SK-N-SH treated with all-trans-retinoic acid at 6 μM for 48 hours (cell line): Measurements from ENCODE around the gene STKLD1.
A peak's percentile ranks its signal among the peaks of the same experiment; 100 is the strongest.
"Not testable (repeated sequence)": the region's sequence is repeated elsewhere in the genome, so short reads cannot be mapped to it uniquely, and the experiment has no call there.

Source experiments
- ATAC-seq: fragments of 200-7000 bp; cut with Tn5 transposase; 3 replicates; pipeline ENCODE4 v1.9.1; 2020; ENCODE audit warnings: mild to moderate bottlenecking, moderate library complexity
- ARNTL ChIP-seq: fragments of 450-650 bp; formaldehyde crosslinking; IDR thresholded peaks from 2 replicates; pipeline ENCODE4 v1.5.0; 2020; ENCODE audit warnings: low read depth, mild to moderate bottlenecking, moderate library complexity, borderline replicate concordance
- BACH2 ChIP-seq: fragments of 250-450 bp; sonication (Bioruptor Pico); IDR thresholded peaks from 2 replicates; pipeline ENCODE4 v1.9.0; 2021; ENCODE audit warnings: mild to moderate bottlenecking, borderline replicate concordance
- CSDC2 ChIP-seq: fragments of 250-450 bp; sonication (Bioruptor Pico); IDR thresholded peaks from 2 replicates; pipeline ENCODE4 v1.5.0; 2020; ENCODE audit warnings: mild to moderate bottlenecking, moderate library complexity
- ESRRG ChIP-seq: fragments of 250-450 bp; sonication (Bioruptor Pico); IDR thresholded peaks from 2 replicates; pipeline ENCODE4 v1.6.1; 2021; ENCODE audit warnings: mild to moderate bottlenecking
- GLIS3 ChIP-seq: fragments of 250-450 bp; sonication (Bioruptor Pico); IDR thresholded peaks from 2 replicates; pipeline ENCODE4 v1.5.0; 2020; ENCODE audit warnings: mild to moderate bottlenecking, moderate library complexity
- ISL1 ChIP-seq: fragments of 250-450 bp; sonication (Bioruptor Pico); IDR thresholded peaks from 2 replicates; pipeline ENCODE4 v2.1.2; 2022; ENCODE audit warnings: mild to moderate bottlenecking, moderate library complexity
- OSR1 ChIP-seq: fragments of 250-450 bp; sonication (Bioruptor Pico); IDR thresholded peaks from 2 replicates; pipeline ENCODE4 v1.8.0; 2022; ENCODE audit warnings: moderate library complexity, mild to moderate bottlenecking, inconsistent platforms
- PATZ1 ChIP-seq: fragments of 250-450 bp; sonication (Bioruptor Pico); IDR thresholded peaks from 2 replicates; pipeline ENCODE4 v1.8.0; 2020; ENCODE audit warnings: mild to moderate bottlenecking, moderate library complexity, borderline replicate concordance
- POU6F1 ChIP-seq: fragments of 250-450 bp; sonication (Bioruptor Pico); IDR thresholded peaks from 2 replicates; pipeline ENCODE4 v1.8.0; 2021; ENCODE audit warnings: low read depth, mild to moderate bottlenecking, moderate library complexity, borderline replicate concordance
- PPARA ChIP-seq: fragments of 250-450 bp; sonication (Bioruptor Pico); IDR thresholded peaks from 2 replicates; pipeline ENCODE4 v1.5.0; 2020; ENCODE audit warnings: mild to moderate bottlenecking, borderline replicate concordance
- RARB ChIP-seq: fragments of 250-450 bp; sonication (Bioruptor Pico); IDR thresholded peaks from 2 replicates; pipeline ENCODE4 v1.8.0; 2021; ENCODE audit warnings: mild to moderate bottlenecking, moderate library complexity
- SNAI2 ChIP-seq: fragments of 250-450 bp; sonication (Bioruptor Pico); IDR thresholded peaks from 2 replicates; pipeline ENCODE4 v1.5.0; 2020; ENCODE audit warnings: mild to moderate bottlenecking, moderate library complexity
- TCF4 ChIP-seq: fragments of 250-450 bp; sonication (Bioruptor Pico); IDR thresholded peaks from 2 replicates; pipeline ENCODE4 v1.8.0; 2021; ENCODE audit warnings: mild to moderate bottlenecking, moderate library complexity, borderline replicate concordance
- TOX ChIP-seq: fragments of 250-450 bp; sonication (Bioruptor Pico); IDR thresholded peaks from 2 replicates; pipeline ENCODE4 v1.8.0; 2021; ENCODE audit warnings: mild to moderate bottlenecking, moderate library complexity, borderline replicate concordance
- ZC3H10 ChIP-seq: fragments of 250-450 bp; sonication (Bioruptor Pico); IDR thresholded peaks from 2 replicates; pipeline ENCODE4 v1.5.1; 2021; ENCODE audit warnings: mild to moderate bottlenecking, moderate library complexity
- ZFP3 ChIP-seq: fragments of 250-450 bp; sonication (Bioruptor Pico); IDR thresholded peaks from 2 replicates; pipeline ENCODE4 v1.5.0; 2020; ENCODE audit warnings: mild to moderate bottlenecking, moderate library complexity
- ZFP30 ChIP-seq: fragments of 450-650 bp; formaldehyde crosslinking; IDR thresholded peaks from 2 replicates; pipeline ENCODE4 v1.5.0; 2022; ENCODE audit warnings: mild to moderate bottlenecking, moderate library complexity
- ZNF565 ChIP-seq: fragments of 450-650 bp; formaldehyde crosslinking; conservative IDR thresholded peaks from 2 replicates; pipeline ENCODE4 v1.5.0; 2020; ENCODE audit warnings: low read depth, mild to moderate bottlenecking, moderate library complexity
- ZNF70 ChIP-seq: fragments of 450-650 bp; formaldehyde crosslinking; IDR thresholded peaks from 2 replicates; pipeline ENCODE4 v1.5.0; 2020; ENCODE audit warnings: mild to moderate bottlenecking, moderate library complexity
- TF ChIP-seq, protein P1 (sequence below): fragments of 250-450 bp; sonication (Bioruptor Pico); IDR thresholded peaks from 2 replicates; pipeline ENCODE4 v1.5.1; 2021; ENCODE audit warnings: mild to moderate bottlenecking, moderate library complexity
- TF ChIP-seq, protein P2 (sequence below): fragments of 250-450 bp; sonication (Bioruptor Pico); IDR thresholded peaks from 2 replicates; pipeline ENCODE4 v1.5.0; 2020; ENCODE audit warnings: mild to moderate bottlenecking, moderate library complexity

Gene STKLD1

DNA sequence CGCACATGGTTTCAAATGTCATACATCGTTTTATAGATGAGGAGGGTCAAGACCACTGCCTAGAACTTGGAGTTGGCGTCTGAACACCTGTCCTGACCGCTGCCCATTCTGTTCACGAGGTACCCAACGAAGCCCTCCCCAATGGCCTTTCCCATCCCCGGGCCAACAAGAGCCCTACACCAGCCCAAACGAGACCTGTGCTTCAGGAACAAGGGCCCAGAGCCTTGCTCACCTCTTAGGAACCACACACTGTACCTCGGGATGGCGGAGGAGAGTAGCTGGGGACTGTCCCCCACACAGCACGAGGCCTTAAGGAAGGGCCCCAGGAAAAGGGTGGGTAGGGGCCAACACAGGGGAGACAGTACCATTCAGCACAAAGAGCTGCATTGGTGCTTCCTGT, 43.2 kb upstream of the STKLD1 start (continued):
- TF ChIP-seq ISL1 (CRISPR knock-in tag) (no peak), ESRRG (CRISPR knock-in tag) (no peak), PATZ1 (CRISPR knock-in tag) (no peak), SNAI2 (no peak), ZFP3 (CRISPR knock-in tag) (no peak), TCF4 (CRISPR knock-in tag) (no peak), GLIS3 (CRISPR knock-in tag) (no peak), OSR1 (CRISPR knock-in tag) (no peak)

DNA sequence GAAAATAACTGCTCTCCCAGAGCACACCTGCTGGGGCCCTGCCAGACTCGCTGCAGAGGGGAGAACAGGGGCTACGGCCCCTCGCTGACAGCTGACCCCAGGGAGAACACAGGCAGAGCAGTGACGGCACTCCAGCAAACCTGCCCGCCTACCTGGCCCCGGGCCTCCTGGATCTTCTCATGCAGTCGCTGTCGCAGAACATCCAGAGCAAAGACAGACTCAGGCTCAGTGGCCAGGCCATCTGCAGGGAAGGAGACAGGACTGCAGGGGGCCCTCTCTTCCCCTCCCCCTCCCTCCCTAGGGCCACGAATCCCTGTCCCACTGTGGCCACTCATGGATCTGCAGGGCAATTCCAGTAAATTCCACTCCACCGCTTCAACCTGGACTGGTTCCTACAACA, 42.6 kb upstream of the STKLD1 start:
- no peak for ATAC-seq
- TF ChIP-seq TCF4 (CRISPR knock-in tag) (no peak), ZFP3 (CRISPR knock-in tag) (no peak), ZFP30 (no peak), PPARA (CRISPR knock-in tag) (no peak), ARNTL (CRISPR knock-in tag) (no peak)
- TF ChIP-seq, protein P1, sequence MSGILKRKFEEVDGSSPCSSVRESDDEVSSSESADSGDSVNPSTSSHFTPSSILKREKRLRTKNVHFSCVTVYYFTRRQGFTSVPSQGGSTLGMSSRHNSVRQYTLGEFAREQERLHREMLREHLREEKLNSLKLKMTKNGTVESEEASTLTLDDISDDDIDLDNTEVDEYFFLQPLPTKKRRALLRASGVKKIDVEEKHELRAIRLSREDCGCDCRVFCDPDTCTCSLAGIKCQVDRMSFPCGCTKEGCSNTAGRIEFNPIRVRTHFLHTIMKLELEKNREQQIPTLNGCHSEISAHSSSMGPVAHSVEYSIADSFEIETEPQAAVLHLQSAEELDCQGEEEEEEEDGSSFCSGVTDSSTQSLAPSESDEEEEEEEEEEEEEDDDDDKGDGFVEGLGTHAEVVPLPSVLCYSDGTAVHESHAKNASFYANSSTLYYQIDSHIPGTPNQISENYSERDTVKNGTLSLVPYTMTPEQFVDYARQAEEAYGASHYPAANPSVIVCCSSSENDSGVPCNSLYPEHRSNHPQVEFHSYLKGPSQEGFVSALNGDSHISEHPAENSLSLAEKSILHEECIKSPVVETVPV (CRISPR knock-in tag), result no peak

GRCh38 chr9:133334161-133334560, 42.0 kb upstream of the STKLD1 start:
- ATAC-seq, result no peak
- TF ChIP-seq PPARA (CRISPR knock-in tag) (no peak), TCF4 (CRISPR knock-in tag) (no peak), ESRRG (CRISPR knock-in tag) (no peak), SNAI2 (no peak), GLIS3 (CRISPR knock-in tag) (no peak), ZFP3 (CRISPR knock-in tag) (no peak), BACH2 (no peak), ISL1 (CRISPR knock-in tag) (no peak), RARB (CRISPR knock-in tag) (no peak), ZFP30 (no peak), ARNTL (CRISPR knock-in tag) (no peak)
- TF ChIP-seq, protein P1 (CRISPR knock-in tag), result no peak

- not testable (repeated sequence) for ATAC-seq
These were observed 41.3 kb upstream of the STKLD1 start for GRCh38 chr9:133334888-133335287.

DNA sequence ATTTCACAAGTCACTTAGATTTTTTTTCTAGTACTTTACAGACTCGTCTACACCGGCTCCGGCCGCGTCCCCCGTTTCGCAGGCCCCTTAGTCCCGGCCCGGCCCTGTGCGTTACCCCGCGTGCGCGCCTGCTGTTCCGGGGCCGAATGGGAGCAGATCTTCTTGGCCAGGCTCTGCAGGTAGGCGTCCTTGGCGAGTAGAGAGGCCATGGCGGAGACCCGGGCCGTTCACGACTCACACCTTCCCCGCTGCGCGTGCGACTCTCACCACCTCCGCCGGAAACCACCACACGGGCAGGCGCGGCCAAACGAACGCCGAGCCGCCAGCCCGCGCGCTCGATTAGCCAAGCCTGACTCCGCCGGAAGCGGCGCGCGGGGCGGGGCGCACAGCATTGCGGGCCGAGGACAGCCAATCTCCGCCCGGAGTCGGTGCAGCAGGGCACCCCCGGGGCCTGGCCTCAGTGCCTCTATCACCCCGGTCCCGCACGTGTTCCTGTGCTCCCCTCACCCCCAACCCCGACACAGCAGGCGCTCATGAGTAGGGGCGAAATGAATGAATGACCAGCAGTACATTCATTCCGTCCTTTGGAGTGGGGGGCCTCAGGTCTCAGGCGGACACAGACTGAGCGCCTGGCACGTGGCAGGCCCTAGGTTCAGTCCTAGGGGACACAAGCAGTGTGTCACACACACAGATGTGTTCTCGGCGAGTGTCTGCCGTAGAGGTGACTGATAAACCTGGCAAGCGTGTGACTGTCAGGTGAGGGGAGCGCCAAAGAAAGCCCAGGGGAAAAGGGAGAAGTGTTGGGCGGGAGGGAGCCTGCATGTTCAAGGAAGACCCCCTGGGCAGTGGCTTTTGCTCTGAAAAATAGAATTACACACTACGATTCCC, 40.0 kb upstream of the STKLD1 start, which contains the start of gene SURF6:
Gene SURF6 (minus strand): TSS at position 265 of the 888 bp plus-strand sequence. CDS start 56 bp downstream, at position 209.
- peak; percentile 96 for ATAC-seq
- TF ChIP-seq TOX (CRISPR knock-in tag), result no peak
- TF ChIP-seq ESRRG (CRISPR knock-in tag), result no peak
- no peak for TF ChIP-seq ARNTL (CRISPR knock-in tag)
- TF ChIP-seq ISL1 (CRISPR knock-in tag), result no peak
- no peak for TF ChIP-seq PPARA (CRISPR knock-in tag)
- TF ChIP-seq SNAI2, result no peak
- no peak for TF ChIP-seq GLIS3 (CRISPR knock-in tag)
- no peak for TF ChIP-seq ZNF565 (CRISPR knock-in tag)
- TF ChIP-seq POU6F1, result no peak
- no peak for TF ChIP-seq ZNF70 (CRISPR knock-in tag)
- no peak for TF ChIP-seq ZFP30
- no peak for TF ChIP-seq PATZ1 (CRISPR knock-in tag)
- TF ChIP-seq ZC3H10 (CRISPR knock-in tag), result no peak
- TF ChIP-seq CSDC2 (CRISPR knock-in tag), result 0 out of 2 replicates have a peak, but pooled peaks have one; percentile 59
- TF ChIP-seq, protein P2, sequence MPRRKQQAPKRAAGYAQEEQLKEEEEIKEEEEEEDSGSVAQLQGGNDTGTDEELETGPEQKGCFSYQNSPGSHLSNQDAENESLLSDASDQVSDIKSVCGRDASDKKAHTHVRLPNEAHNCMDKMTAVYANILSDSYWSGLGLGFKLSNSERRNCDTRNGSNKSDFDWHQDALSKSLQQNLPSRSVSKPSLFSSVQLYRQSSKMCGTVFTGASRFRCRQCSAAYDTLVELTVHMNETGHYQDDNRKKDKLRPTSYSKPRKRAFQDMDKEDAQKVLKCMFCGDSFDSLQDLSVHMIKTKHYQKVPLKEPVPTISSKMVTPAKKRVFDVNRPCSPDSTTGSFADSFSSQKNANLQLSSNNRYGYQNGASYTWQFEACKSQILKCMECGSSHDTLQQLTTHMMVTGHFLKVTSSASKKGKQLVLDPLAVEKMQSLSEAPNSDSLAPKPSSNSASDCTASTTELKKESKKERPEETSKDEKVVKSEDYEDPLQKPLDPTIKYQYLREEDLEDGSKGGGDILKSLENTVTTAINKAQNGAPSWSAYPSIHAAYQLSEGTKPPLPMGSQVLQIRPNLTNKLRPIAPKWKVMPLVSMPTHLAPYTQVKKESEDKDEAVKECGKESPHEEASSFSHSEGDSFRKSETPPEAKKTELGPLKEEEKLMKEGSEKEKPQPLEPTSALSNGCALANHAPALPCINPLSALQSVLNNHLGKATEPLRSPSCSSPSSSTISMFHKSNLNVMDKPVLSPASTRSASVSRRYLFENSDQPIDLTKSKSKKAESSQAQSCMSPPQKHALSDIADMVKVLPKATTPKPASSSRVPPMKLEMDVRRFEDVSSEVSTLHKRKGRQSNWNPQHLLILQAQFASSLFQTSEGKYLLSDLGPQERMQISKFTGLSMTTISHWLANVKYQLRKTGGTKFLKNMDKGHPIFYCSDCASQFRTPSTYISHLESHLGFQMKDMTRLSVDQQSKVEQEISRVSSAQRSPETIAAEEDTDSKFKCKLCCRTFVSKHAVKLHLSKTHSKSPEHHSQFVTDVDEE (CRISPR knock-in tag), result 0 out of 2 replicates have a peak, but pooled peaks have one; percentile 22
